Endothelial cell of umbilical vein (primary cell): ENCODE data around the gene ZNF609. TPM values are rescaled to one million over a fixed set of nuclear protein-coding genes. Genes with fewer than 3 reads are reported as not detected.

Experiments
- BruUV-seq: library from RNA; stranded (reverse); fragments of 400-500 nt; replicated peaks from 2 replicates; lab custom pipeline; 2021; lab: Mats Ljungman, UMichigan
- CTCF ChIA-PET: fragments of 300-600, 350-600 bp; sonication (Branson Sonifier 250); formaldehyde crosslinking; loops from one replicate; lab custom pipeline; 2021; ENCODE audit warnings: antibody characterized with exemption, inconsistent platforms; lab: Charles Lee
- POLR2A ChIA-PET: fragments of 300-600, 350-600 bp; sonication (Branson Sonifier 250); formaldehyde crosslinking; loops from one replicate; lab custom pipeline; 2021; ENCODE audit warnings: antibody characterized with exemption, inconsistent platforms; lab: Charles Lee
- DNase-seq: peaks from one replicate; pipeline ENCODE4 v3.0.0-alpha.2; 2011; ENCODE audit warnings: low read depth, low spot score
- FAIRE-seq: peaks from 2 replicates; lab custom pipeline; 2011; peaks lifted over from hg19 to GRCh38; lab: Jason Lieb, UNC
- H2AFZ ChIP-seq: 2 replicates; pipeline ENCODE4 v1.6.0; 2012; ENCODE audit warnings: low read depth, low read length, control low read depth, inconsistent platforms
- H3K27ac ChIP-seq: 2 replicates; pipeline ENCODE4 v1.5.1; 2011; ENCODE audit warnings: low read depth, mild to moderate bottlenecking, control low read depth, low read length, moderate library complexity; ENCODE audit not compliant: insufficient read depth
- H3K27me3 ChIP-seq, 2 experiments: 2 replicates each; pipeline versions ENCODE4 v1.6.0 to v1.6.1; 2011; ENCODE audit warnings: low read length in 2 of 2, mixed read lengths in 1 of 2; ENCODE audit not compliant: control insufficient read depth in 2 of 2, insufficient read depth in 2 of 2
- H3K36me3 ChIP-seq, 2 experiments: 2 replicates in 1 of 2; 3 replicates in 1 of 2; pipeline ENCODE4 v1.5.1; 2011; ENCODE audit warnings: low read length in 2 of 2, mild to moderate bottlenecking in 1 of 2, moderate library complexity in 1 of 2; ENCODE audit not compliant: control insufficient read depth in 2 of 2, insufficient read depth in 2 of 2; ENCODE audit errors: extremely low read depth in 1 of 2
- H3K4me1 ChIP-seq: 3 replicates; pipeline ENCODE4 v1.5.1; 2011; ENCODE audit warnings: mild to moderate bottlenecking, low read length; ENCODE audit not compliant: control insufficient read depth, insufficient read depth; ENCODE audit errors: extremely low read depth
- H3K4me2 ChIP-seq: 2 replicates; pipeline ENCODE4 v1.6.1; 2011; ENCODE audit warnings: low read length, control low read depth, mixed read lengths; ENCODE audit not compliant: insufficient read depth
- H3K4me3 ChIP-seq, 3 experiments: fragments of 200-600 bp in 1 of 3; sonication (generic), shearing (Covaris generic) in 1 of 3; replicated peaks in 1 of 3; 2 replicates each; pipeline ENCODE4 v1.5.1; 2011 to 2016; ENCODE audit warnings: control low read depth in 3 of 3, low read length in 3 of 3, mild to moderate bottlenecking in 2 of 3, inconsistent platforms in 1 of 3, low read depth in 1 of 3, moderate library complexity in 1 of 3; ENCODE audit not compliant: insufficient read depth in 1 of 3
- H3K79me2 ChIP-seq: 2 replicates; pipeline ENCODE4 v1.6.0; 2012; ENCODE audit warnings: low read length, inconsistent platforms; ENCODE audit not compliant: control insufficient read depth, insufficient read depth
- H3K9ac ChIP-seq: replicated peaks from 2 replicates; pipeline ENCODE3; 2011; ENCODE audit warnings: low read length, control low read depth; ENCODE audit not compliant: insufficient read depth; ENCODE audit errors: extremely low read depth
- H3K9me1 ChIP-seq: replicated peaks from 3 replicates; pipeline ENCODE4 v1.6.0; 2011; ENCODE audit warnings: mild to moderate bottlenecking, low read length; ENCODE audit not compliant: control insufficient read depth, insufficient read depth; ENCODE audit errors: extremely low read depth
- H3K9me3 ChIP-seq: replicated peaks from 2 replicates; pipeline ENCODE4 v1.5.1; 2012; ENCODE audit warnings: low read length, inconsistent platforms; ENCODE audit not compliant: control insufficient read depth, insufficient read depth
- H4K20me1 ChIP-seq: replicated peaks from 2 replicates; pipeline ENCODE3; 2011; ENCODE audit warnings: mild to moderate bottlenecking, low read length; ENCODE audit not compliant: control insufficient read depth, insufficient read depth; ENCODE audit errors: extremely low read depth
- EZH2 ChIP-seq: IDR thresholded peaks from 2 replicates; pipeline ENCODE4 v1.6.1; 2012; ENCODE audit warnings: borderline replicate concordance, low read depth, mild to moderate bottlenecking, moderate library complexity, low read length, inconsistent platforms; ENCODE audit not compliant: severe bottlenecking
- FOS ChIP-seq: IDR thresholded peaks from 2 replicates; pipeline ENCODE4 v1.6.1; 2011; ENCODE audit warnings: mild to moderate bottlenecking, low read length, moderate library complexity, borderline replicate concordance; ENCODE audit not compliant: insufficient read depth
- GATA2 ChIP-seq: IDR thresholded peaks from 2 replicates; pipeline ENCODE4 v1.7.0; 2011; ENCODE audit warnings: low read depth, mild to moderate bottlenecking, moderate library complexity, mixed read lengths, low read length; ENCODE audit not compliant: insufficient read length, insufficient read depth
- JUN ChIP-seq: IDR thresholded peaks from 2 replicates; pipeline ENCODE4 v1.6.1; 2011; ENCODE audit warnings: borderline replicate concordance, low read depth; ENCODE audit not compliant: insufficient read length, insufficient read depth
- MYC ChIP-seq: IDR thresholded peaks from one replicate; pipeline ENCODE4 v1.6.1; 2011; ENCODE audit warnings: mild to moderate bottlenecking, low read depth, low read length
- POLR2A ChIP-seq: IDR thresholded peaks from 2 replicates; pipeline ENCODE4 v1.6.1; 2012; ENCODE audit warnings: low read depth, mild to moderate bottlenecking, control low read depth, low read length
- POLR2AphosphoS5 ChIP-seq: IDR thresholded peaks from 2 replicates; pipeline ENCODE4 v1.6.1; 2012; ENCODE audit warnings: low read depth, mild to moderate bottlenecking, control low read depth, low read length, moderate library complexity; ENCODE audit not compliant: insufficient read depth
- dilution Hi-C: fragments of 300-500 bp; cut with MboI; formaldehyde crosslinking; loops from one replicate; pipeline ENCODE4 v1.15.0; 2019; ENCODE audit warnings: low sequenced_read_pairs; ENCODE audit not compliant: extremely low pct_ligation_motif_present
- intact Hi-C: fragments of 100-400 bp; cut with micrococcal nuclease; formaldehyde crosslinking; loops from one replicate; pipeline ENCODE4 v1.10.0; 2022
- polyA plus RNA-seq, 4 experiments: library from polyadenylated mRNA; depleted of rRNA in 3 of 4; stranded (reverse) in 3 of 4; unstranded in 1 of 4; fragments of >200 nt; gene quantifications; 2 replicates each; pipeline versions ENCODE4 v1.2.1 to v1.2.3, GENCODE V29; 2011 to 2012; ENCODE audit warnings: missing spikeins in 1 of 4
- total RNA-seq: library from RNA; stranded (reverse); gene quantifications from 2 replicates; pipeline ENCODE4 v1.2.3, GENCODE V29; 2021
- TF ChIP-seq, protein P1 (sequence below): IDR thresholded peaks from 2 replicates; pipeline ENCODE4 v1.6.1; 2011; ENCODE audit not compliant: insufficient read depth, insufficient read length
- TF ChIP-seq, protein P2 (sequence below), 2 donors: IDR thresholded peaks; 1 replicate in 1 of 2; 2 replicates in 1 of 2; pipeline ENCODE4 v1.5.1; 2011; ENCODE audit warnings: low read length in 2 of 2, mild to moderate bottlenecking in 2 of 2, moderate library complexity in 2 of 2, control low read depth in 1 of 2, inconsistent platforms in 1 of 2, low read depth in 1 of 2; ENCODE audit not compliant: insufficient read depth in 1 of 2; ENCODE audit errors: extremely low read depth in 1 of 2

The ZNF609 gene
- total and polyA plus RNA-seq, 2 donors (not counting 3 experiments of a cell fraction or from before 2014, with no cell fraction given) = 18.2 to 49.6 TPM

DNA sequence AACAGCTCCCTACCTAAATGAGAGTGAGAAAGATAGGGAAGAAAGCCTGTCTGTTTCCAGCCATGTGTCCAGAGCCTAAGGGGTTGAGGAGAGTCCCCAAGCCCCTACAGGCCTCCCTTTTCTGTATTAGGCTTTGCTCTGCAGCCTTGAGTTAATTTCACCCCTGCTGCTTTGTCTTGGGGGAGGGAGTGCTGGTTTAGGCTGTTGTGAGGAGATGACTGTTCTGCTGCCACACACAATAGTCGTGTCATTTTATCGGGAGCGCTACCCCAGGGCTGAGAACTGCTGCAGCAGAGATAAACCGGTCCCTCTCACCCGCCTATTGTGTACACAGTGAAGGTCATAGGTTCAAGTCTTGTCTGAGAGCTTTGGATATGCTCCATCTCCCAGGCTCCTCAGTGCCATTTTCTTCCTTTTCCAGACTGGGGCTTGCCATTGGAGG lies 1.4 kb downstream of the ZNF609 start:
- H2AFZ ChIP-seq = no peak overlapping the region
- intact Hi-C loops (loop anchor here (2.0 to 5.0 kb wide), 2 partner anchors 35 to 76 kb away; no protein-coding TSS in a partner anchor), dilution Hi-C loops (no loop called here)
- ChIA-PET POLR2A (no interaction called here), CTCF (interaction anchor here (1.1 to 3.3 kb wide), 3 partner anchors 9 to 191 kb away, joined by 3 to 16 read pairs (median 10); no protein-coding TSS in a partner anchor)
- TF ChIP-seq GATA2 (no peak), JUN (no peak), EZH2 (no peak), MYC (no peak), FOS (no peak), POLR2AphosphoS5 (no peak), POLR2A (no peak)
- TF ChIP-seq, protein P1, sequence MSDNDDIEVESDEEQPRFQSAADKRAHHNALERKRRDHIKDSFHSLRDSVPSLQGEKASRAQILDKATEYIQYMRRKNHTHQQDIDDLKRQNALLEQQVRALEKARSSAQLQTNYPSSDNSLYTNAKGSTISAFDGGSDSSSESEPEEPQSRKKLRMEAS = no peak
- TF ChIP-seq, protein P2, sequence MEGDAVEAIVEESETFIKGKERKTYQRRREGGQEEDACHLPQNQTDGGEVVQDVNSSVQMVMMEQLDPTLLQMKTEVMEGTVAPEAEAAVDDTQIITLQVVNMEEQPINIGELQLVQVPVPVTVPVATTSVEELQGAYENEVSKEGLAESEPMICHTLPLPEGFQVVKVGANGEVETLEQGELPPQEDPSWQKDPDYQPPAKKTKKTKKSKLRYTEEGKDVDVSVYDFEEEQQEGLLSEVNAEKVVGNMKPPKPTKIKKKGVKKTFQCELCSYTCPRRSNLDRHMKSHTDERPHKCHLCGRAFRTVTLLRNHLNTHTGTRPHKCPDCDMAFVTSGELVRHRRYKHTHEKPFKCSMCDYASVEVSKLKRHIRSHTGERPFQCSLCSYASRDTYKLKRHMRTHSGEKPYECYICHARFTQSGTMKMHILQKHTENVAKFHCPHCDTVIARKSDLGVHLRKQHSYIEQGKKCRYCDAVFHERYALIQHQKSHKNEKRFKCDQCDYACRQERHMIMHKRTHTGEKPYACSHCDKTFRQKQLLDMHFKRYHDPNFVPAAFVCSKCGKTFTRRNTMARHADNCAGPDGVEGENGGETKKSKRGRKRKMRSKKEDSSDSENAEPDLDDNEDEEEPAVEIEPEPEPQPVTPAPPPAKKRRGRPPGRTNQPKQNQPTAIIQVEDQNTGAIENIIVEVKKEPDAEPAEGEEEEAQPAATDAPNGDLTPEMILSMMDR (IDR thresholded peaks at IDR 0.05; ENCODE audit: extremely low read depth in 1 of 2, insufficient read depth in 1 of 2, low read depth in 1 of 2, low read length in 2 of 2) = no peak
- DNase-seq = peak; percentile 58
- peak overlapping the region; percentile 59 for H3K27ac ChIP-seq
- H3K9me1 ChIP-seq = no peaks in the 10 kb centered on the region
- peaks cover 58% of the 10 kb centered on the region for H3K79me2 ChIP-seq
- peak overlapping the region; percentile 91 for H3K4me2 ChIP-seq
- H3K9me3 ChIP-seq = no peaks in the 10 kb centered on the region
- BruUV-seq = TSS peak; percentile 38
- peaks cover 5% of the 10 kb centered on the region for H4K20me1 ChIP-seq
- H3K9ac ChIP-seq = peak overlapping the region; percentile 64
- peaks cover 21% of the 10 kb centered on the region for H3K4me1 ChIP-seq
- no peaks in the 10 kb centered on the region for H3K27me3 ChIP-seq
- peak overlapping the region in 2 of 3 experiments; percentile 80 to 93 for H3K4me3 ChIP-seq
- H3K36me3 ChIP-seq = peaks cover 0 to 3% of the 10 kb centered on the region in 2 experiments
- no peak for FAIRE-seq
